Activated naive CD8-positive, alpha-beta T cell treated with anti-CD3 and anti-CD28 coated beads for 36 hours (primary cell): ENCODE data around the gene SERPINA9. TPM values are rescaled to one million over a fixed set of nuclear protein-coding genes. Genes with fewer than 3 reads are reported as not detected.
A peak's percentile ranks its signal among the peaks of the same experiment; 100 is the strongest.
"Not testable (repeated sequence)": the region's sequence is repeated elsewhere in the genome, so short reads cannot be mapped to it uniquely, and the experiment has no call there.

Experiments used
- DNase-seq: peaks from one replicate; pipeline ENCODE4 v3.0.0; 2021
- H3K27ac Mint-ChIP-seq: one replicate; pipeline ENCODE4 v1.8.0; 2022; ENCODE audit warnings: mild to moderate bottlenecking, moderate library complexity, mixed read lengths
- H3K27me3 Mint-ChIP-seq: one replicate; pipeline ENCODE4 v1.8.0; 2022; ENCODE audit warnings: mild to moderate bottlenecking, mixed read lengths
- H3K36me3 Mint-ChIP-seq: one replicate; pipeline ENCODE4 v1.8.0; 2021; ENCODE audit warnings: mild to moderate bottlenecking, mixed read lengths
- H3K4me1 Mint-ChIP-seq: one replicate; pipeline ENCODE4 v1.8.0; 2021; ENCODE audit warnings: mixed read lengths
- H3K4me3 Mint-ChIP-seq: one replicate; pipeline ENCODE4 v1.8.0; 2022; ENCODE audit warnings: mild to moderate bottlenecking, moderate library complexity, mixed read lengths
- H3K9me3 Mint-ChIP-seq: one replicate; pipeline ENCODE4 v1.8.0; 2022; ENCODE audit warnings: mixed read lengths
- total RNA-seq, 2 experiments: library from RNA; stranded (reverse); gene quantifications; one replicate each; pipeline ENCODE4 v1.2.3, GENCODE V29; 2021

The SERPINA9 gene
- total RNA-seq, 2 experiments from 2014 or later, result not detected

- no peaks in the 10 kb centered on the region for H3K4me1 Mint-ChIP-seq
- H3K36me3 Mint-ChIP-seq, result no peaks in the 10 kb centered on the region
- no peak overlapping the region for H3K27ac Mint-ChIP-seq
- H3K27me3 Mint-ChIP-seq, result peaks cover 7% of the 10 kb centered on the region
- DNase-seq, result no peak
- no peak overlapping the region for H3K4me3 Mint-ChIP-seq
- H3K9me3 Mint-ChIP-seq, result no peaks in the 10 kb centered on the region
Observed at GRCh38 chr14:94501588-94502516, 25.9 kb upstream of the SERPINA9 start.

GRCh38 chr14:94500264-94500663 lies 24.3 kb upstream of the SERPINA9 start:
- no peaks in the 10 kb centered on the region for H3K9me3 Mint-ChIP-seq
- H3K36me3 Mint-ChIP-seq, result no peaks in the 10 kb centered on the region
- no peak overlapping the region for H3K4me3 Mint-ChIP-seq
- no peaks in the 10 kb centered on the region for H3K4me1 Mint-ChIP-seq
- no peak for DNase-seq
- peaks cover 9% of the 10 kb centered on the region for H3K27me3 Mint-ChIP-seq
- H3K27ac Mint-ChIP-seq, result no peak overlapping the region

GRCh38 chr14:94499673-94500072 lies 23.7 kb upstream of the SERPINA9 start:
- Mint-ChIP-seq H3K9me3 (no peaks in the 10 kb centered on the region), H3K36me3 (no peaks in the 10 kb centered on the region), H3K27ac (no peak overlapping the region), H3K27me3 (peaks cover 5% of the 10 kb centered on the region), H3K4me3 (no peak overlapping the region), H3K4me1 (no peaks in the 10 kb centered on the region)
- no peak for DNase-seq

- H3K4me1 Mint-ChIP-seq, result no peaks in the 10 kb centered on the region
- no peak overlapping the region for H3K4me3 Mint-ChIP-seq
- H3K36me3 Mint-ChIP-seq, result no peaks in the 10 kb centered on the region
- no peak for DNase-seq
- H3K27ac Mint-ChIP-seq, result no peak overlapping the region
- H3K9me3 Mint-ChIP-seq, result no peaks in the 10 kb centered on the region
- H3K27me3 Mint-ChIP-seq, result peaks cover 5% of the 10 kb centered on the region
Observed at GRCh38 chr14:94498215-94498614, 22.2 kb upstream of the SERPINA9 start.

- Mint-ChIP-seq H3K27ac (no peak overlapping the region), H3K4me3 (no peak overlapping the region), H3K36me3 (no peaks in the 10 kb centered on the region), H3K9me3 (no peaks in the 10 kb centered on the region), H3K4me1 (no peaks in the 10 kb centered on the region), H3K27me3 (peaks cover 5% of the 10 kb centered on the region)
- no peak for DNase-seq
Observed at GRCh38 chr14:94494085-94494484, 18.1 kb upstream of the SERPINA9 start.

GRCh38 chr14:94491511-94491910 lies 15.5 kb upstream of the SERPINA9 start:
- H3K27me3 Mint-ChIP-seq, result peaks cover 16% of the 10 kb centered on the region
- no peak for DNase-seq
- no peaks in the 10 kb centered on the region for H3K9me3 Mint-ChIP-seq
- H3K36me3 Mint-ChIP-seq, result no peaks in the 10 kb centered on the region
- H3K4me1 Mint-ChIP-seq, result no peaks in the 10 kb centered on the region
- H3K4me3 Mint-ChIP-seq, result no peak overlapping the region
- no peak overlapping the region for H3K27ac Mint-ChIP-seq

- no peaks in the 10 kb centered on the region for H3K36me3 Mint-ChIP-seq
- peaks cover 24% of the 10 kb centered on the region for H3K27me3 Mint-ChIP-seq
- no peaks in the 10 kb centered on the region for H3K9me3 Mint-ChIP-seq
Observed at GRCh38 chr14:94489336-94489735, 13.3 kb upstream of the SERPINA9 start.

GRCh38 chr14:94486883-94487282 lies 10.9 kb upstream of the SERPINA9 start:
- no peaks in the 10 kb centered on the region for H3K36me3 Mint-ChIP-seq
- no peak overlapping the region for H3K4me3 Mint-ChIP-seq
- H3K27me3 Mint-ChIP-seq, result peaks cover 24% of the 10 kb centered on the region
- no peak overlapping the region for H3K27ac Mint-ChIP-seq
- no peak for DNase-seq
- H3K9me3 Mint-ChIP-seq, result no peaks in the 10 kb centered on the region
- peaks cover 3% of the 10 kb centered on the region for H3K4me1 Mint-ChIP-seq

More at GRCh38 chr14:94489336-94489735, 13.3 kb upstream of the SERPINA9 start:
- Mint-ChIP-seq H3K27ac (no peak overlapping the region), H3K4me1 (peaks cover 3% of the 10 kb centered on the region), H3K4me3 (no peak overlapping the region)
- DNase-seq, result no peak

- no peaks in the 10 kb centered on the region for H3K9me3 Mint-ChIP-seq
- no peak overlapping the region for H3K27ac Mint-ChIP-seq
- DNase-seq, result peak; percentile 29
- H3K4me3 Mint-ChIP-seq, result no peak overlapping the region
- no peaks in the 10 kb centered on the region for H3K36me3 Mint-ChIP-seq
- H3K27me3 Mint-ChIP-seq, result peaks cover 24% of the 10 kb centered on the region
- H3K4me1 Mint-ChIP-seq, result peaks cover 3% of the 10 kb centered on the region
Observed at GRCh38 chr14:94485944-94486841, 10.2 kb upstream of the SERPINA9 start.

- peaks cover 3% of the 10 kb centered on the region for H3K4me1 Mint-ChIP-seq
- H3K4me3 Mint-ChIP-seq, result no peak overlapping the region
Observed at GRCh38 chr14:94484481-94484880, 8.5 kb upstream of the SERPINA9 start.

GRCh38 chr14:94483729-94484275 lies 7.8 kb upstream of the SERPINA9 start:
- no peaks in the 10 kb centered on the region for H3K36me3 Mint-ChIP-seq
- peaks cover 24% of the 10 kb centered on the region for H3K27me3 Mint-ChIP-seq
- H3K4me3 Mint-ChIP-seq, result no peak overlapping the region
- peaks cover 3% of the 10 kb centered on the region for H3K9me3 Mint-ChIP-seq
- H3K4me1 Mint-ChIP-seq, result peaks cover 3% of the 10 kb centered on the region
- no peak for DNase-seq
- no peak overlapping the region for H3K27ac Mint-ChIP-seq

More at GRCh38 chr14:94484481-94484880, 8.5 kb upstream of the SERPINA9 start:
- Mint-ChIP-seq H3K27me3 (peaks cover 24% of the 10 kb centered on the region), H3K27ac (no peak overlapping the region), H3K9me3 (no peaks in the 10 kb centered on the region), H3K36me3 (no peaks in the 10 kb centered on the region)
- no peak for DNase-seq

GRCh38 chr14:94483071-94483451 lies 7.1 kb upstream of the SERPINA9 start:
- Mint-ChIP-seq H3K4me3 (no peak overlapping the region), H3K4me1 (peaks cover 3% of the 10 kb centered on the region), H3K9me3 (peaks cover 5% of the 10 kb centered on the region), H3K27ac (no peak overlapping the region), H3K36me3 (no peaks in the 10 kb centered on the region), H3K27me3 (peaks cover 24% of the 10 kb centered on the region)
- no peak for DNase-seq

- H3K27ac Mint-ChIP-seq, H3K4me3 Mint-ChIP-seq, H3K9me3 Mint-ChIP-seq, H3K4me1 Mint-ChIP-seq, H3K36me3 Mint-ChIP-seq, DNase-seq: not testable (repeated sequence)
- peaks cover 22% of the 10 kb centered on the region for H3K27me3 Mint-ChIP-seq
Observed at GRCh38 chr14:94482132-94483070, 6.4 kb upstream of the SERPINA9 start.

GRCh38 chr14:94481468-94482131 lies 5.6 kb upstream of the SERPINA9 start:
- H3K27me3 Mint-ChIP-seq, result peaks cover 14% of the 10 kb centered on the region
- H3K36me3 Mint-ChIP-seq, result no peaks in the 10 kb centered on the region
- H3K4me3 Mint-ChIP-seq, result no peak overlapping the region
- peaks cover 3% of the 10 kb centered on the region for H3K4me1 Mint-ChIP-seq
- no peak for DNase-seq
- H3K9me3 Mint-ChIP-seq, result peaks cover 11% of the 10 kb centered on the region
- no peak overlapping the region for H3K27ac Mint-ChIP-seq
